ENCODE results near the gene ETFDH.
"Not testable (repeated sequence)": the region's sequence is repeated elsewhere in the genome, so short reads cannot be mapped to it uniquely, and the experiment has no call there.

Gene ETFDH

GRCh38 chr4:158671915-158672806 lies at the start of gene ETFDH:
Gene ETFDH, plus strand, starts transcription at chr4:158672296. Its CDS starts 161 bp downstream, at chr4:158672457.
- peak; percentile 97 for DNase-seq

GRCh38 chr4:158624889-158625478 lies 47.1 kb upstream of the ETFDH start:
- DNase-seq = no peak

DNA sequence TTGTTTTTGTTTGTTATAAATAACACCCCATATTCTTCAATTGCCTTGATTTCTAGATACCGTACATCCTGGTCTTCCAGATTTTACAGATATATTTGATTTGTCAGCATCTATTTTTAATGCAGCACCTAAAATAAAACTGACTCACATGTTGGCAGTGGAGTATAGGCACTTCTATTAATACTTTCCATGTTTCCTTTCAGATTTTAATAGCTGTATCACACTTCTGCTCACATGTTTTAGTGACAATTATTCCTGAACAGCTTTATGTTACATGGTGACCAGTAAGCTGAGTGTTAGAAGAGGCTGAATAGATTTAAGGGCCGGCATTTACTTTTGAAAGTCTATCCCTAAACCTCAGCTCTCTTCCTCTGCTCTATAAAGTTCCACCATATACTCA lies 46.6 kb upstream of the ETFDH start:
- DNase-seq = no peak

GRCh38 chr4:158630893-158631292 lies 41.2 kb upstream of the ETFDH start:
- no peak for DNase-seq

DNA sequence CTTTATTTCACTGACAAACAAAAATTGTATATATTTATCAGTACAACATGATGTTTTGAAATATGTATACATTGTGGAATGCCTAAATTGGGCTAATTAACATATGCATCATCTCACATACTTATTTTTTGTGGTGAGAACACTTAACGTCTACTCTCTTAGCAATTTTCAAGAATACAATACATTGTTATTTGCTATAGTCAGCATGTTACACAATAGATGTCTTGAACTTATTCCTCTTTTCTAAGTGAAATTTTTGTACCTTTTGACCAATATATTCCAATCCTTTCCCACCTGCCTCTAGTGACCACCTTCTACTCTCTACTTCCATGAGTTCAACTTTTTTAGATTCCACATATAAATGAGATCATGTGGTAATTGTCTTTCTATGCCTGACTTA lies 35.5 kb upstream of the ETFDH start:
- DNase-seq = no peak

GRCh38 chr4:158644356-158644755 lies 27.7 kb upstream of the ETFDH start:
- no peak for DNase-seq

DNA sequence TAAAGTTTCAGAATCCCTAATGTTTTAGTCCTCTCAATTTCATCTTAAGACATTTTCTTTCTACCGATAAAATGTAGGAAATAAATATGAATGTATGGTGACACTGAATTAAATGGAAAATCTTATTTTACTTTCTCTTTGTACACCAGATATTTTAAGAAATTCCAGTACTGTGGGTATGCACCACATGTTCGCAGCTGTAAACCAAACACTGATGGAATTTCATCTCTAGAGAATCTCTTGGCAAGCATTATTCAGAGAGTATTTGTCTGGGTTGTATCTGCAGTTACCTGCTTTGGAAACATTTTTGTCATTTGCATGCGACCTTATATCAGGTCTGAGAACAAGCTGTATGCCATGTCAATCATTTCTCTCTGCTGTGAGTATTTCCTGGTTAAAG lies 27.3 kb upstream of the ETFDH start:
- no peak for DNase-seq

DNA sequence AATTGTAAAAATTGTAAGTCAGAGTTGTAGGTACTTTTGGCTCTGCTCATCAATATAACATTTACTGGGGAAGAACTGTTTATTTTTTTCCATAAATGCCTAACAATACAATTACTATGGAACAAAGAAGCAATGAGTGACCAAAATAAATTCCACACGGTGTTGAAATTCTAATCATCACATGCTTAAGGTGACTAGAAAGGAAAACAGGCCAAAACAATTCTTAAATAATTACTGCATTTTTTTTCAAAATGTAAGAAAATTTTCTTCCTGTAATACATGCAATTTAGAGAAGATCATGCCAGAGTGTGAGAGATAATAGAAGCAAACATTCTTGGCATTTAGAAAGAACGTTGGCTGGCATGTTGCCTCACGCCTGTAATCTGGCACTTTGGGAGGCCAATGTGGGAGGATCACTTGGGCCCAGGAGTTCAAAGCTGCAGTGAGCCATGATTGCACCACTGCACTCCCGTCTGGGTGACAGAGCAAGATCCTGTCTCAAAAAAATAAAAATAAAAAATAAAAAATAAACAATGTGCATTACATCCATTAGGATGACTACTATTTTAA lies 22.9 kb upstream of the ETFDH start:
- no peak for DNase-seq

DNA sequence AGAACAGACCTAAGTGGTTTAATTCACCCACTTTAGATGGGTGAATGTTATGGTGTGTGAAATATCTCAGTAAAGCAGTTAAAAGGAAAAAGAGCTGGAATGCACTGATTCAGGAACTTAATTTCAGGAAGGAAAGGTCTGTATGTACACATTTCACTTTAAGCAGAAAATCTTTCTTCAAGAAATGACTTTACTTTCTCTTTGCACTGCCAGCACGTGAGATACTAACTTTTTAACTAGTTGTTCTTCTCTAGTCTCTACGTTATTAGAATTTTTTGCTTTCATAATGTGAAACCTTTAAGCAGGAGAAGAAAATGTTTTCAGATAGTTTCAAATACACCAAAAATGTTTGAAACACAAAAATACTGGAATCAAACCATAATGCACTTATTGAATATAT lies 19.2 kb upstream of the ETFDH start:
- DNase-seq = no peak

GRCh38 chr4:158656439-158656838 lies 15.7 kb upstream of the ETFDH start:
- no peak for DNase-seq

DNA sequence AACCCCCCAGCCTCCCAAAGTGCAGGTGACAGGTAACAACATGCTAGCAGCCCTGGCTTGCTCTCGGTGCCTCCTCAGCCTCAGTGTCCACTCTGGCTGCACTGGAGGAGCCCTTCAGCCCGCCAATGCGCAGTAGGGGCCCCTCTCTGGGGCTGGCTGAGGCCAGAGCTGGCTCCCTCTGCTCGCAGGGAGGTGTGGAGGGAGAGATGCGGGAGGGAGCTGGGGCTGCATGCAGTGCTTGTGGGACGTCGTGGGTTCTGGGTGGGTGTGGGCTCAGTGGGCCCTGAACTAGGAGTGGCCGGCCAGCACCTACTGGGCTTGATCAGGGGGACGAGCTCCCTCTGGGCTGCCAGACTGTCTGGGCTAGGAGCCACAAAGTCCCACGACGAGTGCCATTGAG lies 14.8 kb upstream of the ETFDH start:
- DNase-seq = no peak

DNA sequence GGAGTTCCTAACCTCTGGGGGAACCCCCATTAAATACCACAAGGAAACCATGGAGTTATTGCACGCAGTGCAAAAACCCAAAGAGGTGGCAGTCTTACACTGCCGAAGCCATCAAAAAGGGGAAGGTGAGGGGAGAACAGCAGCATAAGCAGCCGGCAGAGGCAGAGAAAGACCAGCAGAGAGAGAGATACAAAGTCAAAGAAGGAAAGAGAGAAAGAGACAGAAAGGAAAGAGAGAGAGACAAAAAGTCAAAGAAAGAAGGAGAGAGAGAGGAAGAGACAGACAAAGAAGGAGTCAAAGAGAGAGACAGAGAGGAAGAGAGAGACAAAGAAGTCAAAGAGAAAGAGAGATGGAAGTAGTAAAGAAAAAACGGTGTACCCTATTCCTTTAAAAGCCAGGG lies 8.8 kb upstream of the ETFDH start:
- not testable (repeated sequence) for DNase-seq

- DNase-seq = not testable (repeated sequence)
Observed at GRCh38 chr4:158663707-158664625, 8.1 kb upstream of the ETFDH start.

- DNase-seq = no peak
Observed at GRCh38 chr4:158664806-158665205, 7.3 kb upstream of the ETFDH start.

GRCh38 chr4:158666892-158667291 lies 5.2 kb upstream of the ETFDH start:
- DNase-seq = no peak

DNA sequence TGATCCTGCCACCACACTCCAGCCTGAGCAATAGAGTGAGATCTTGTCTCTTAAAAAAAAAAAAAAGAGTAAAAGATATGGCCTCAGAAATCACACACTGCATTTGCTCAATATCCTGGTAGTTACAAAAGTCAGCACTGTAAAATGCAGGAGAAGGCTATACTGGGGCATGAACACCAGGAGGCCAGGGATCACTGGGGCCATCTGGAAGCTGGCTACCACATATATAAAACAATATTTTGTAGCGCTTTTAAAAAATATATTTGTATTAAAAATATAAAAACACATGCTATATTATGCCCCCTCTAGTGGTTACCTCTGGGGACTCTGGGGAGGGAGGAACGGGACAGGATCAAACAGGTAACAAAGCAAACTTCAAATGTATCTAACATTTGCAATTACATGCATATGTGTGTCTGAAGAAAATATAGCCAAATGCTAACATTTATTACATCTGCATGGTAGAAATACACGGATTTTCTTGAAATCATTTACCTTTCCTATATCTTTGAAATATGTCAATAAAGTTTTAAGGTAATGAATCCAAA lies 4.4 kb upstream of the ETFDH start:
- DNase-seq = peak; percentile 13

DNA sequence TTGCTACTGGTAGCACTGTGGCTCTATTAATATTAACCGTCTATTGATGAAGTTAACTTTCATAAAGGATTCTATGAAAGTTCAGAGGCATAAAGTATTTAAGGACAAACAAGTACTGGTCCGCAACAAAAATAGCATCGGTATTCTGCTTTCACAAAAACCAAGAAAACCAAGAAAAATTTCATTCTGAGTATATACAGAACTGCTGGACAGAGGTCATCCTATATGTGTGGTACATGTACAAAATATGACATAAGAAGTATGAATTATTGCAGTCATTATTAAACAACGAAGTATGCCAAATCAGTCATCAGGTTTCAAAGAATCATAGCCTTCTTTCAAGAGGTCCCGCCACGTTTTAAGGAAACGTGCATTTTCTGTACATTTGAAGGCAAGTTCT lies 2.8 kb upstream of the ETFDH start:
- DNase-seq = no peak

GRCh38 chr4:158670975-158671664 lies 976 bp upstream of the ETFDH start:
- DNase-seq = peak; percentile 37

- DNase-seq = no peak
Observed at GRCh38 chr4:158671665-158671914, 506 bp upstream of the ETFDH start, which contains the start of gene C4orf46. Gene C4orf46, minus strand, starts transcription at chr4:158671887. Its CDS starts 86 bp downstream, at chr4:158671801.

GRCh38 chr4:158673633-158674032 lies 1.5 kb downstream of the ETFDH start:
- DNase-seq = no peak

GRCh38 chr4:158676076-158676475 lies 4.0 kb downstream of the ETFDH start:
- no peak for DNase-seq

- no peak for DNase-seq
Observed at GRCh38 chr4:158678767-158679166, 6.7 kb downstream of the ETFDH start.

Measured in activated CD4-positive, alpha-beta T cell treated with anti-CD3 and anti-CD28 coated beads, Interleukin-2, amount 50 U/mL, for 1 hour (primary cell).